ENCODE data around the gene CRYBG1.

The CRYBG1 gene

DNA sequence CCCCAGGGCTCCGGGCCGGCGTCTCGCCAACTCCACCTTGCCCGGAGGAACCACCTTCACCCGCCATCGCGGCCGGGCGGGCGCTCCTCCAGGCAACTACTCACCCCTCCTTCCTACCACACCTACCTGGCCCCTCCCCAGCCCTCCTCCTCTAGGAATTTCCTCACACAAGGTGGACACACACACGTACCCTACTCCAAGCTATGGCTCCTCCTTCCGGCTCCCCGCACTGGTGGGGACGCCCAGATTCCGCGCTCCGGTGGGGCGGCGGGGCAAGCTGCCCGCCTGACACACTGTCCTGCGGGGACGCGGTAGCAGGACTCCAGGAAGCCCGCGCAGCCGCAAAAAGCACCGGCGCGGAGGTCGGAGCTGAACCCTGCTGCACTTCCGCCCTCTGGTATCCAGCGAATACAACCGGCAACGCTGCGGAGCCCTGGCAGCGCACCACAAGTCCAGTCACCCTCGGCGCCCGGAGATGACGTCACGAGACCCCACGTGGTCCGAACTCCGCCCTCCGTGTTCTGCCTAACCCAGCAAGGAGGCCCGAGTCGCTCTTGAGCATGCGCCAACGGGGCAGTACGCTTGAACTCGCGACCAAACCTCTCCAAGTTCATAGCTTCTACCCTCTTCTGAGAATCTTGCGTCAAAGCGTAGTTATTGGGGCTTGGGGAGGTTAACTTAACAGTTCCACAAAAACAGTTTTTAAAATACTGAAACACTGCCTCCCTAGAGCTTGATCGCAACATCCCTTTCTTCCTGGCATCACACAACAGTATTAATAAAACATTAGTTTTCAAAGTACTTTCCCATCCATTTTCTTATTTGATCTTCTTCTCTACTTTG lies 35.0 kb upstream of the CRYBG1 start, which contains the start of gene ATG5:
TSS of gene ATG5 (minus strand) at position 425 of the 843 bp plus-strand sequence. CDS start 9,552 bp downstream, outside the sequence.
- Histone ChIP-seq H2AK5ac (ENCODE audit: low read depth, low read length) (no peak within 1 kb of the TSS), H3K27ac (replicated peaks; ENCODE audit: low read length) (peak within 1 kb of the TSS; percentile 92), H4K8ac (ENCODE audit: low read depth, low read length) (peak within 1 kb of the TSS; percentile 74), H3K18ac (ENCODE audit: low read length) (peak within 1 kb of the TSS; percentile 96), H4K91ac (ENCODE audit: low read depth, low read length, poor library complexity) (no peak within 1 kb of the TSS), H3K9me3 (replicated peaks in 1 of 2; ENCODE audit: control insufficient read depth in 2 of 2, insufficient read depth in 1 of 2, low read depth in 1 of 2, low read length in 2 of 2) (no peaks in the 10 kb centered on the region), H3K23ac (ENCODE audit: low read depth, low read length, poor library complexity) (peak within 1 kb of the TSS; percentile 97), H3K9ac (ENCODE audit: low read depth, low read length, poor library complexity) (peak within 1 kb of the TSS; percentile 64), H3K36me3 (replicated peaks in 1 of 2; ENCODE audit: control insufficient read depth in 2 of 2, insufficient read depth in 2 of 2, low read length in 2 of 2) (no peaks in the 10 kb centered on the region), H2BK12ac (ENCODE audit: low read length) (no peak within 1 kb of the TSS), H3K4ac (ENCODE audit: low read length) (no peak within 1 kb of the TSS), H3K4me2 (ENCODE audit: insufficient read depth, low read length, poor library complexity, severe bottlenecking) (peak within 1 kb of the TSS; percentile 75), H3K14ac (ENCODE audit: low read length) (peak within 1 kb of the TSS; percentile 25), H3K4me3 (ENCODE audit: low read length in 2 of 2) (peak within 1 kb of the TSS; percentile 84 to 91), H3K79me1 (ENCODE audit: low read depth, low read length) (peaks cover 5% of the 10 kb centered on the region), H2BK120ac (ENCODE audit: low read depth, low read length) (no peak within 1 kb of the TSS), H3K27me3 (ENCODE audit: control insufficient read depth in 3 of 3, insufficient read depth in 3 of 3, low read depth in 1 of 3, low read length in 3 of 3) (peaks cover 0 to 21% (median 0%) of the 10 kb centered on the region in 3 experiments), H2AFZ (ENCODE audit: low read length) (peak within 1 kb of the TSS; percentile 97), H3K4me1 (ENCODE audit: control insufficient read depth in 2 of 2, insufficient read depth in 1 of 2, low read depth in 1 of 2, low read length in 2 of 2) (no peaks in the 10 kb centered on the region), H2BK5ac (ENCODE audit: low read length) (peak within 1 kb of the TSS; percentile 71), H2BK15ac (ENCODE audit: low read length) (no peak within 1 kb of the TSS)
- no CpG with 5 or more reads among the region's 56 CpGs for WGBS, 2 donors (ENCODE audit: extremely low coverage in 2 of 2, insufficient read length in 2 of 2, insufficient replicate concordance in 1 of 2)
- peak; percentile 95 for DNase-seq (ENCODE audit: low spot score)

DNA sequence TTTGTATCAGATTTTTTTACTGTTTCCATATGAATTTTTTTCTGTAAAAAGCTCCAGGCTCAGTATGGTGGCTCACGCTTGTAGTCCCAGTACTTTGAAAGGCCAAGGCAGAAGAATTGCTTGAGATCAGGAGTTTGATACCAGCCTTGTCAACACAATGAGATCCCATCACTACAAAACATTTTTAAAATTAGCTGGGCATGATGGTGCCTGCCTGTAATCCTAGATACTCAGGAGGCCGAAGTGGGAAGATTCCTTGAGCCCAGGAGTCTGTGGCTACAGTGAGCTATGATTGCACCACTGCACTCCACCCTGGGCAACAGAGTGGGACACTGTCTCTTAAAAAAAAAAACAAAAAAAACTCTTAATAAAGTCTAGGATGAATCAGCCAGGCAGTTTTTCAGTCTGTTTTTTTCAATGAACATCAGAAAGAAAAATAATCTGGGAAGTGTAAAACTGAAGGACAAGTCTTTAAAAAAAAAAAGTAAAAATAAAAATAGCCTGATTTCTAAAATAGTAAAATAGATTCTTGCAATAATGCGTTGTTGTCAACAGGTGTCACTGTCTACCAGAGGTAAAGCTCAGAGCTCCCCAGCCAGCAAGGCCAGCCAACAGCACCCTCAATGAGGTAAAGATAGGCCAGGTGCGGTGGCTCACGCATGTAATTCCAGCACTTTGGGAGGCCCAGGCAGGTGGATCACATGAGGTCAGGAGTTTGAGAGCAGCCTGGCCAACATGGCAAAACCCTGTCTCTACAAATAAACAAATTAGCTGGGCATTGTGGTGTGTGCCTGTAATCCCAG lies 25.7 kb upstream of the CRYBG1 start:
- peak; percentile 27 for DNase-seq (ENCODE audit: low spot score)
- Histone ChIP-seq H3K18ac (ENCODE audit: low read length) (no peak overlapping the region), H2BK12ac (ENCODE audit: low read length) (no peak overlapping the region), H3K27me3 (ENCODE audit: control insufficient read depth in 3 of 3, insufficient read depth in 3 of 3, low read depth in 1 of 3, low read length in 3 of 3) (peaks cover 0 to 17% (median 0%) of the 10 kb centered on the region in 3 experiments), H4K91ac (ENCODE audit: low read depth, low read length, poor library complexity) (no peak overlapping the region), H3K9me3 (replicated peaks in 1 of 2; ENCODE audit: control insufficient read depth in 2 of 2, insufficient read depth in 1 of 2, low read depth in 1 of 2, low read length in 2 of 2) (no peaks in the 10 kb centered on the region), H3K4me3 (ENCODE audit: low read length in 2 of 2) (no peak overlapping the region), H2BK120ac (ENCODE audit: low read depth, low read length) (no peak overlapping the region), H2AFZ (ENCODE audit: low read length) (no peak overlapping the region), H3K79me1 (ENCODE audit: low read depth, low read length) (no peaks in the 10 kb centered on the region), H3K23ac (ENCODE audit: low read depth, low read length, poor library complexity) (no peak overlapping the region), H3K27ac (replicated peaks; ENCODE audit: low read length) (no peak overlapping the region), H3K4me1 (ENCODE audit: control insufficient read depth in 2 of 2, insufficient read depth in 1 of 2, low read depth in 1 of 2, low read length in 2 of 2) (no peaks in the 10 kb centered on the region), H3K4ac (ENCODE audit: low read length) (no peak overlapping the region), H3K36me3 (replicated peaks in 1 of 2; ENCODE audit: control insufficient read depth in 2 of 2, insufficient read depth in 2 of 2, low read length in 2 of 2) (no peaks in the 10 kb centered on the region), H3K9ac (ENCODE audit: low read depth, low read length, poor library complexity) (no peak overlapping the region), H3K14ac (ENCODE audit: low read length) (no peak overlapping the region), H2BK5ac (ENCODE audit: low read length) (no peak overlapping the region), H2AK5ac (ENCODE audit: low read depth, low read length) (no peak overlapping the region), H4K8ac (ENCODE audit: low read depth, low read length) (no peak overlapping the region), H2BK15ac (ENCODE audit: low read length) (no peak overlapping the region), H3K4me2 (ENCODE audit: insufficient read depth, low read length, poor library complexity, severe bottlenecking) (no peak overlapping the region)
- no CpG with 5 or more reads among the region's 5 CpGs for WGBS, 2 donors (ENCODE audit: extremely low coverage in 2 of 2, insufficient read length in 2 of 2, insufficient replicate concordance in 1 of 2)

GRCh38 chr6:106339334-106340029 lies 21.0 kb upstream of the CRYBG1 start:
- Histone ChIP-seq H2BK5ac (ENCODE audit: low read length) (no peak overlapping the region), H4K91ac (ENCODE audit: low read depth, low read length, poor library complexity) (no peak overlapping the region), H3K27ac (replicated peaks; ENCODE audit: low read length) (no peak overlapping the region), H4K8ac (ENCODE audit: low read depth, low read length) (no peak overlapping the region), H2BK120ac (ENCODE audit: low read depth, low read length) (no peak overlapping the region), H3K18ac (ENCODE audit: low read length) (no peak overlapping the region), H3K14ac (ENCODE audit: low read length) (no peak overlapping the region), H3K4me3 (ENCODE audit: low read length in 2 of 2) (no peak overlapping the region), H3K27me3 (ENCODE audit: control insufficient read depth in 3 of 3, insufficient read depth in 3 of 3, low read depth in 1 of 3, low read length in 3 of 3) (peaks cover 0 to 17% (median 0%) of the 10 kb centered on the region in 3 experiments), H3K36me3 (replicated peaks in 1 of 2; ENCODE audit: control insufficient read depth in 2 of 2, insufficient read depth in 2 of 2, low read length in 2 of 2) (no peaks in the 10 kb centered on the region), H3K4ac (ENCODE audit: low read length) (no peak overlapping the region), H3K4me2 (ENCODE audit: insufficient read depth, low read length, poor library complexity, severe bottlenecking) (no peak overlapping the region), H3K23ac (ENCODE audit: low read depth, low read length, poor library complexity) (no peak overlapping the region), H2BK12ac (ENCODE audit: low read length) (no peak overlapping the region), H3K9ac (ENCODE audit: low read depth, low read length, poor library complexity) (no peak overlapping the region), H2BK15ac (ENCODE audit: low read length) (no peak overlapping the region), H3K79me1 (ENCODE audit: low read depth, low read length) (no peaks in the 10 kb centered on the region), H2AK5ac (ENCODE audit: low read depth, low read length) (no peak overlapping the region), H3K4me1 (ENCODE audit: control insufficient read depth in 2 of 2, insufficient read depth in 1 of 2, low read depth in 1 of 2, low read length in 2 of 2) (no peaks in the 10 kb centered on the region), H2AFZ (ENCODE audit: low read length) (peak overlapping the region; percentile 50), H3K9me3 (replicated peaks in 1 of 2; ENCODE audit: control insufficient read depth in 2 of 2, insufficient read depth in 1 of 2, low read depth in 1 of 2, low read length in 2 of 2) (peaks cover 0 to 2% of the 10 kb centered on the region in 2 donors)
- WGBS, 2 donors (ENCODE audit: extremely low coverage in 2 of 2, insufficient read length in 2 of 2, insufficient replicate concordance in 1 of 2), result no CpG with 5 or more reads among the region's 9 CpGs
- DNase-seq (ENCODE audit: low spot score), result peak; percentile 52

Measured in neuronal stem cell (in vitro differentiated cells).